ENCODE data around the gene VPS8. TPM values are rescaled to one million over a fixed set of nuclear protein-coding genes. Genes with fewer than 3 reads are reported as not detected.

The VPS8 gene
- total and polyA plus RNA-seq, 9 of the 15 experiments (the other 6 are each of a cell fraction or from before 2014, with no cell fraction given), result 7.2 to 41.0 (median 28.3) TPM

DNA sequence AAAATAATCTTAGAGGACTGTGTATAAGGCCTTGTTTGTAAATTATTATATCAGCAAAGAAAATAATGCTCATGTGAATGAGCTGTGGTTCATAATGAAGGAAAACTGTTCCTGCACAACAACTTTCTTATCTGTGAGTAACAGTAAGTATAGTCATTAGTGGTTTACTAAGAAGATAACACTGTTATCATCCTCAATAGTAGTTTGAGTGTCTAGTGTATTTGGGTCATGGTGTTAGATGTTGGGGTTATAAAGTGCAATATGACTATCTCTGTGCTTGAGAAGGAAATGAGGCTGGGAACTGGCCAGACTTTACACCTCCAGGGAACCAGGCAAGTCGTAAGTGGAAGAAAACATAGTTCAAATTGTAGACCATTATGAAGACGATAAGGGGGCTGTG is 15.6 kb downstream of the VPS8 start (continued):
- TF ChIP-seq, protein P1, sequence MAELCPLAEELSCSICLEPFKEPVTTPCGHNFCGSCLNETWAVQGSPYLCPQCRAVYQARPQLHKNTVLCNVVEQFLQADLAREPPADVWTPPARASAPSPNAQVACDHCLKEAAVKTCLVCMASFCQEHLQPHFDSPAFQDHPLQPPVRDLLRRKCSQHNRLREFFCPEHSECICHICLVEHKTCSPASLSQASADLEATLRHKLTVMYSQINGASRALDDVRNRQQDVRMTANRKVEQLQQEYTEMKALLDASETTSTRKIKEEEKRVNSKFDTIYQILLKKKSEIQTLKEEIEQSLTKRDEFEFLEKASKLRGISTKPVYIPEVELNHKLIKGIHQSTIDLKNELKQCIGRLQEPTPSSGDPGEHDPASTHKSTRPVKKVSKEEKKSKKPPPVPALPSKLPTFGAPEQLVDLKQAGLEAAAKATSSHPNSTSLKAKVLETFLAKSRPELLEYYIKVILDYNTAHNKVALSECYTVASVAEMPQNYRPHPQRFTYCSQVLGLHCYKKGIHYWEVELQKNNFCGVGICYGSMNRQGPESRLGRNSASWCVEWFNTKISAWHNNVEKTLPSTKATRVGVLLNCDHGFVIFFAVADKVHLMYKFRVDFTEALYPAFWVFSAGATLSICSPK (IDR thresholded peaks at IDR 0.05; ENCODE audit: borderline replicate concordance), result no peak
- TF ChIP-seq RFX7 (CRISPR knock-in tag; IDR thresholded peaks at IDR 0.05) (no peak), ZNF583 (CRISPR knock-in tag; IDR thresholded peaks at IDR 0.05) (no peak), TCF3 (CRISPR knock-in tag; IDR thresholded peaks at IDR 0.05) (peak; percentile 71), NCOR1 (IDR thresholded peaks at IDR 0.05) (peak; percentile 62), MTA2 (IDR thresholded peaks at IDR 0.05; ENCODE audit: low read depth) (peak; percentile 35; the same call in 1 of the 2 replicates), SIRT6 (IDR thresholded peaks at IDR 0.05; ENCODE audit: low read depth, low read length) (no peak), SMAD4 (CRISPR knock-in tag; conservative IDR thresholded peaks at IDR 0.05) (peak; percentile 35; the same call in 1 of the 2 replicates), ASH1L (IDR thresholded peaks at IDR 0.05; ENCODE audit: borderline replicate concordance, low read depth, partially characterized antibody) (no peak), IRF2 (CRISPR knock-in tag; IDR thresholded peaks at IDR 0.05) (no peak), KDM1A (IDR thresholded peaks at IDR 0.05) (peak; percentile 33 to 59; a peak in 2 of 4 replicates), COPS2 (conservative IDR thresholded peaks at IDR 0.05) (no peak), SMARCE1 (IDR thresholded peaks at IDR 0.05) (peak; percentile 29; the same call in 1 of the 2 replicates), MYBL2 (IDR thresholded peaks at IDR 0.05; ENCODE audit: low read depth) (no peak), MYBL2 (CRISPR knock-in tag; IDR thresholded peaks at IDR 0.05; ENCODE audit: borderline replicate concordance) (no peak), EP300 (IDR thresholded peaks at IDR 0.05; ENCODE audit: low read length) (0 out of 2 replicates have a peak, but pooled peaks have one; percentile 24), ZKSCAN3 (CRISPR knock-in tag; IDR thresholded peaks at IDR 0.05) (no peak), ZNF551 (CRISPR knock-in tag; IDR thresholded peaks at IDR 0.05) (no peak), HEY1 (CRISPR knock-in tag; IDR thresholded peaks at IDR 0.05; ENCODE audit: borderline replicate concordance) (no peak), HMG20B (CRISPR knock-in tag; IDR thresholded peaks at IDR 0.05) (no peak), PML (IDR thresholded peaks at IDR 0.05; ENCODE audit: low read length) (no peak)
- TF ChIP-seq, protein P2, sequence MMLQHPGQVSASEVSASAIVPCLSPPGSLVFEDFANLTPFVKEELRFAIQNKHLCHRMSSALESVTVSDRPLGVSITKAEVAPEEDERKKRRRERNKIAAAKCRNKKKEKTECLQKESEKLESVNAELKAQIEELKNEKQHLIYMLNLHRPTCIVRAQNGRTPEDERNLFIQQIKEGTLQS (IDR thresholded peaks at IDR 0.05), result no peak
- TF ChIP-seq, protein P2 (CRISPR knock-in tag; conservative IDR thresholded peaks at IDR 0.05), result no peak
- TF ChIP-seq, protein P3, sequence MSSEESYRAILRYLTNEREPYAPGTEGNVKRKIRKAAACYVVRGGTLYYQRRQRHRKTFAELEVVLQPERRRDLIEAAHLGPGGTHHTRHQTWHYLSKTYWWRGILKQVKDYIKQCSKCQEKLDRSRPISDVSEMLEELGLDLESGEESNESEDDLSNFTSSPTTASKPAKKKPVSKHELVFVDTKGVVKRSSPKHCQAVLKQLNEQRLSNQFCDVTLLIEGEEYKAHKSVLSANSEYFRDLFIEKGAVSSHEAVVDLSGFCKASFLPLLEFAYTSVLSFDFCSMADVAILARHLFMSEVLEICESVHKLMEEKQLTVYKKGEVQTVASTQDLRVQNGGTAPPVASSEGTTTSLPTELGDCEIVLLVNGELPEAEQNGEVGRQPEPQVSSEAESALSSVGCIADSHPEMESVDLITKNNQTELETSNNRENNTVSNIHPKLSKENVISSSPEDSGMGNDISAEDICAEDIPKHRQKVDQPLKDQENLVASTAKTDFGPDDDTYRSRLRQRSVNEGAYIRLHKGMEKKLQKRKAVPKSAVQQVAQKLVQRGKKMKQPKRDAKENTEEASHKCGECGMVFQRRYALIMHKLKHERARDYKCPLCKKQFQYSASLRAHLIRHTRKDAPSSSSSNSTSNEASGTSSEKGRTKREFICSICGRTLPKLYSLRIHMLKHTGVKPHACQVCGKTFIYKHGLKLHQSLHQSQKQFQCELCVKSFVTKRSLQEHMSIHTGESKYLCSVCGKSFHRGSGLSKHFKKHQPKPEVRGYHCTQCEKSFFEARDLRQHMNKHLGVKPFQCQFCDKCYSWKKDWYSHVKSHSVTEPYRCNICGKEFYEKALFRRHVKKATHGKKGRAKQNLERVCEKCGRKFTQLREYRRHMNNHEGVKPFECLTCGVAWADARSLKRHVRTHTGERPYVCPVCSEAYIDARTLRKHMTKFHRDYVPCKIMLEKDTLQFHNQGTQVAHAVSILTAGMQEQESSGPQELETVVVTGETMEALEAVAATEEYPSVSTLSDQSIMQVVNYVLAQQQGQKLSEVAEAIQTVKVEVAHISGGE (CRISPR knock-in tag; IDR thresholded peaks at IDR 0.05), result 0 out of 6 replicates have a peak, but pooled peaks of 1 of the 3 experiments have one; percentile 31
- TF ChIP-seq, protein P4, sequence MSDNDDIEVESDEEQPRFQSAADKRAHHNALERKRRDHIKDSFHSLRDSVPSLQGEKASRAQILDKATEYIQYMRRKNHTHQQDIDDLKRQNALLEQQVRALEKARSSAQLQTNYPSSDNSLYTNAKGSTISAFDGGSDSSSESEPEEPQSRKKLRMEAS (CRISPR knock-in tag; IDR thresholded peaks at IDR 0.05), result no peak

All from K562 (cell line).